Islet of Langerhans (tissue), 1 donor: ENCODE results near the gene TMEM59L.

Experiments used
- FAIRE-seq: peaks from one replicate; lab custom pipeline; 2011; peaks lifted over from hg19 to GRCh38; lab: Jason Lieb, UNC

The TMEM59L gene

DNA sequence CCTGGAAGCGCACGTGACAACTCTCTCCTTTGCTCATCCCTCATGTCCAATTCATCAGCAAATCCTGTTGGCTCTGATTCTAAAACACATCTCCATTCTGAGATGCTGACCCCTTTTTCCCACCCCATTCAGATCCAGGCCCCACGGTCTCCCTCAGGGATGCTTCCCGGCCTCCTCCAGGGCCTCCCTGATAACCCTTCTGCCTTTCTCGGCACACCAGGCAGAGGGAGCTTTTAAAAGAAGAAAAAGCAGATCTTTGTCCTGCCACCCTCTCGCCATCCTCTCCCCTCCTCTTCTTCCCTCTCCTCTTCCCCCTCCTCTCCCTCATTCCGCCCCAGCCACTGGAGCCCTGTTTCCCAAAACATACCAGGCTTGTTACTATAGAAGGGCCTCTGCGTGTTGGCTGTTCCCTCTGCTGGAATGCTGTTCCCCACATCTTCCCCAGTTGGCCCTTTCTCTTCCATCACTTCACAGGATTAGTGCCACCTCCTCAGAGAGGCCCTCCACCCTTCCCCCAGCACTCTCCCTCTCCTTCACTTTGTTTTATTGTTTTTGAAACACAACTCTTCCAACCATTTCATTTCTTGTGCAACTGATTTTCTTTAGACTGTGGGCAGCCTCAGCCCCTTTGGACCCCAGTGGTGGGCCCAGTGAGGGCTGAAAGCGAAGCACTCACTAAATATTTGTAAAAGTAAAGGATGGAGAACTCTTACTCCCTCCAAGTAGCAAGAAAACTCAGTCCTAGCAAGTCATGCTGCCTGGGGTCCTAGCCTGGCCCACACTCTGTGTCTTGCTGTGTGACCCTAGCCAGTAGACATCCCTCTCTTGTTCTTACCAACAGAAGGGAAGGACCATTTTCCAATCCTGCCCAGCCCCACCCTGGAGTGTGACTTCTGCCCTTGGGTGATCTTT, 3.6 kb upstream of the TMEM59L start:
- no peak for FAIRE-seq

DNA sequence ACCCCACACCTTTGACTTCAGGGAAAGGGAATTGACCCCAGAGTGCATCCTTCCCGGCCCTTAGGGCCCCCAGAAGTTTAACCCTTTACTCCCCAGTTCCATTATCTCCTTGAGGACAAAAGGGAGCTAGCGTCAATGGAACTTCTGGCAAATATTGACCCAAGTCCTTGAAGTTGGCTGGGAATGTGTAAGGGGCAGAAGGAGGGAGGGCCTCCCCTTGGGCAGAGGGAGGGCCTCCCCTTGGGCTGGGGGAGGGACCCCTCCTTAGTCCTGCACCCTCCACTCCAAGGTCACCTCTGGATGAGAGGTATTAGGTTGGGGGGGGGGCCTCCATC, 3.0 kb upstream of the TMEM59L start:
- FAIRE-seq = no peak

- FAIRE-seq = no peak
Measured at GRCh38 chr19:18610245-18610555, 2.5 kb upstream of the TMEM59L start.

- no peak for FAIRE-seq
Measured at GRCh38 chr19:18610556-18611326, 1.9 kb upstream of the TMEM59L start.

- FAIRE-seq = no peak
Measured at GRCh38 chr19:18611327-18612050, 1.2 kb upstream of the TMEM59L start.

- FAIRE-seq = no peak
Measured at GRCh38 chr19:18612051-18612771, 459 bp upstream of the TMEM59L start.

DNA sequence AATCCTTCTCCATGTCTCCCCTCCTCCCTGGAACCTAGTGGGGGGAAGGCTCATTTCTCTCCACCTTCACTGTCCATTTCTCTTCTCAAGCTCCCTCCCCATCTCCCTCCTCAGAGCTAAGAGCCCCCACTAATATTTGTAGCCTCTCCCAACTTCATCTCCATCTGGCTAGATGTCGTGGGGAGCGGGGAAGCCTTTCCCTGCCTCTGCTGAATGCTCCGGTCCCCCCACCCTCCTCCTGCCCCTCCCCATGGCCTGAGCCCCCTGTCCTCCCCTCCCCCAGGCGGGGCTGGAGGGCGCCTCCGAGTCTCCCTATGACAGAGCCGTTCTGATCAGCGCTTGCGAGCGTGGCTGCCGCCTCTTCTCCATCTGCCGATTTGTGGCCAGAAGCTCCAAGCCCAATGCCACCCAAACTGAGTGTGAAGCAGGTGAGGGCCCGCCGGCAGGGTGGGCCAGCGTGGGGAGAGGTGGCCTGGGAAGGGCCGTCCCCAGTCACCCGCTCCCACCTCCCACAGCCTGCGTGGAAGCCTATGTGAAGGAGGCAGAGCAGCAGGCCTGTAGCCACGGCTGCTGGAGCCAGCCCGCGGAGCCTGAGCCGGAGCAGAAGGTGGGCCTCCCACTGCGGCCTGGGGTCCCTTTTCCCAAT, 1.0 kb downstream of the TMEM59L start:
- no peak for FAIRE-seq

DNA sequence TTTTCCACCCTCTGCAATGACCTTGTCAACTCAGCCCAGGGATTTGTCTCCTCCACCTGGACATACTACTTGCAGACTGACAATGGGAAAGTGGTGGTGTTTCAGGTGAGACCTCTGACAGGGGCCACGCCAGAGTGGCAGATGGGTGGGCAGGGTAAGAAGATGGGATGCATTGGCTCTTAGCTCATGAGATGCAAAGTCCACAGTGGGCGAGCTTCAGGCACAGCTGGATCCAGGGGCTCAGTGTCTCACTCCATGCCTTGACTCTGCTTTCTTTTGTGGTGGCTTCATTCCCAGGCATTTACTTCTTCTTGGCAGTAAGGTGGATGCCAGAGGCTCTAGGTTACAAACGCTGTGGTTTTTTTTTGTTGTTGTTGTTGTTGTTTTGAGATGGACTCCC, 3.4 kb downstream of the TMEM59L start:
- no peak for FAIRE-seq

GRCh38 chr19:18617562-18617961, 4.9 kb downstream of the TMEM59L start:
- FAIRE-seq = no peak

DNA sequence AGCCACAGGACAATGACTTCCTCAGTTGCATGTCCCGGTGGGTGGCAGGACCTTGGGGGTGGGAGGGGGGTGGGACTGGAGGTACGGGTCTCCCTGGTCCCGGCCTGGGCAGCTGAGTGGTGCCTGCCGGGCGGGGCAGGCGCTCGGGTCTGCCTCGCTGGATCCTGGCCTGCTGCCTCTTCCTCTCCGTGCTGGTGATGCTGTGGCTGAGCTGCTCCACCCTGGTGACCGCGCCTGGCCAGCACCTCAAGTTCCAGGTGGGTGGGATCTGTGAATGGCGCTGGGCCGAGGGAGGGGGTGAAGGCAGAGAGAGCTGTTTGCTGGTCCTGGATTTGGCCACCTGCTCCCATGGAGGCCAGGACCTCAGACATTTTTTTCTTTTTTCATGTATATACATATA, 5.6 kb downstream of the TMEM59L start:
- FAIRE-seq = no peak

DNA sequence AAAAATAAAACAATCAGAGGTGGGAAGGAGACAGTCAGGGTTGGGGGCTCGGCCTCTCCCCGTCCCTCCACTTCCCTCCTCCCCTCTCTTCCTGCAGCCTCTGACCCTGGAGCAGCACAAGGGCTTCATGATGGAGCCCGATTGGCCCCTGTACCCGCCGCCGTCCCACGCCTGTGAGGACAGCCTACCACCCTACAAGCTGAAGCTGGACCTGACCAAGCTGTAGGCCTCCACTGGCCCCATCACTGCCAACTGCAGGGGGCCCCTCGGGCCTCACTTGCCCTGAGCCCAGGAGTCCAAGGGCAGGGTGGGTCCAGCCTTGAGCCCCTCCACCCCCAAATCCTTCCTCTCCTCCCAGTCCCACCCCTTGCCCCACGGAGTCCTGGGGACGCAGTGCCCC, 7.6 kb downstream of the TMEM59L start:
- FAIRE-seq = no peak

DNA sequence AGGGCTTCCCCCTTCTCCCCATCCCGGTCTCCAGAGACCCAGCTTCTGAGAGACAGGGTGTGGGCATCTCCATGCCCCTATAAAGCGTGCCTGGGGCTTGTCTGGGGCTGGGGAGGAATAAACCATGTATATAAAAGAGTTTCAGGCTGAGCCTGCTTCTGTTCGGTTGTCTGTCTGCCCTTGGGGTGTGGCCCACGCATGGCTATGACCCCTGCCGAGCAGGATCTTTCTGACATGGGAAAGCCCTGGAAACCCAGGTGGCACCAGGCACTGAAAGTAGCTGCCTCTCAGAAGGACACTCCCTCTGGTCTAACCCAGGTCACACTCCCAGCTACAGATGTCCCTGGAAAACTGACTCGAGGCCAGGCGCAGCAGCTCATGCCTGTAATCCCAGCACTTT, 8.2 kb downstream of the TMEM59L start:
- no peak for FAIRE-seq

GRCh38 chr19:18626906-18627305, 14.2 kb downstream of the TMEM59L start:
- no peak for FAIRE-seq

- FAIRE-seq = no peak
Measured at GRCh38 chr19:18629166-18630088, 16.8 kb downstream of the TMEM59L start.

- no peak for FAIRE-seq
Measured at GRCh38 chr19:18633321-18633720, 20.7 kb downstream of the TMEM59L start.

- FAIRE-seq = no peak
Measured at GRCh38 chr19:18634612-18635297, 22.1 kb downstream of the TMEM59L start.

DNA sequence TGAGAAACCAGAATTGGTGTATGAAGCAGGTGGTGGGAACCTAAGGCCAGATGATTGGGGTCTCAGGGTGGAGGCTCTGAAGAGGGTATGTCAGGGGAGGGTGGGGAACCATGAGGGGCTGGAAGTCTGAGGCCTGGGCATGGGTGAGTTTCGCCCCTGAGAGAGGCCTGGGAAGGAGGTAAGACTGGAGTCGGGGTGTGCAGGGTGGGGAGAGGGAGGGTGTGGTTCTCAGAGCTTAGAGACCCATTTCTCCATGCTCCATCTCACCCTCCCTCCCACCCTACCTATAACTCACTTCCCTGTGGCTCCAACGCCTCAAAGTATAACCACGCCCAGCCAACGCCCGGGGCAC, 23.1 kb downstream of the TMEM59L start:
- no peak for FAIRE-seq

GRCh38 chr19:18636183-18636968, 23.7 kb downstream of the TMEM59L start:
- FAIRE-seq = no peak

DNA sequence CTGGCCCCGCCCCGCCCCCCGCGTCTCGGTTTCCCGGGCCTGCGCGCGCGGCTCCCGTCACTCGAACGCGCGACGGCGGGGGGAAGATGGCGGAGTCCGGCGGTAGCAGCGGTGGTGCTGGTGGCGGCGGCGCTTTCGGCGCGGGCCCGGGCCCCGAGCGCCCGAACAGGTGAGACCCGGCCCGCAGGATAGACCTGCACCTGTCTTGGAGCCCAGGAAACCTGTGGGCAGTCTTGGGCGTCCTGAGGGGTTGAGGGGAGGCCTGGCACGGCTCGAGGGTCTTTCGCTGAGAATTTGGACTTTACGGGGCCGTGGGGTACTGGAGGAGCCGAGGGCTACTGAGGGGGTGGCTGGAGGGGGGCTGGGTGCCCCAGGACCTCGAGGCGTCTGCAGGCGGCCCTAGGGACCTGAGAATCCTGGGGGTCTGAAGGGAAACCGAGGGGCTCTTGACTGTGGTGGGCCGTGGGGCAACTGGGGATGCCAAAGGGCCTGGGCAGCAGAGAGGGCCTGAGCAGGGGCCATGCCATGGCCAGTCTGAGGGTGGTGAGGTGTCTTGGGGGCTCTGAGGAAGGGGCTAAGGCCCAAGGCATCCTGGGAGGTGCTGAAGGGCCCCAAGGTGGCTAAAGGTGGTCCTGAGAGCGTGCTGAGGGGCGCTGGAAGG, 24.4 kb downstream of the TMEM59L start, which contains the start of gene KLHL26:
TSS of gene KLHL26 (plus strand) at position 60 of the 661 bp plus-strand sequence. CDS start at position 87, 27 bp downstream.
- no peak for FAIRE-seq
